GM12874 (cell line): ENCODE data around the gene KLHDC7B.

Experiments used
- TF ChIP-seq, protein P1 (sequence below): IDR thresholded peaks from 2 replicates; pipeline ENCODE4 v1.5.1; 2011; ENCODE audit warnings: low read depth, mild to moderate bottlenecking, control low read depth, low read length, moderate library complexity; ENCODE audit not compliant: insufficient read depth

KLHDC7B gene

DNA sequence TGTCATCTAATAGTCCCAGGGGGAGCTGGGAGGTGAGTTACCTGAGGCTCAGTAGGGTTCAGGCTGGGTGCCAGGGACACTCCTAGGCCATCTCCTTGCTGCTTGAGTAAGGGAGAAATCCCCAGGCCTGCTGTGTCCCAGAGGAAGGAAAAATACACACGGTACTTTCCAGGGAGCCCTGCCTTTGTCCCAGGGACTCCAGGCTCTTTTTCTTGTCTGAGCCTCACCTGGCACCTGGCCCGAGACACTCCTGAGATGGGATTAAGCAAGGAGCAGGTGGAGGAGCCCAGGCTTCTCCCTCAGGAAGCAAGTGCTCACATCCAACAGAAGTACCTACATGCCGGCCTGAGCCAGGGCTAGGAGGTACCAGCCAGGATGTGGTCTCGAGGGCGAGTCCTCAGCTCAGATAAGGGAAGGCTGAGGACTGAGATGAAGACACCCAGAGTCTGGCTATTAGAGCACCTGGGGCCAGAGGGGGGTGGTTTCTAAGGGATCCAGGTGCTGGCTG, 899 bp upstream of the KLHDC7B start:
- TF ChIP-seq, protein P1, sequence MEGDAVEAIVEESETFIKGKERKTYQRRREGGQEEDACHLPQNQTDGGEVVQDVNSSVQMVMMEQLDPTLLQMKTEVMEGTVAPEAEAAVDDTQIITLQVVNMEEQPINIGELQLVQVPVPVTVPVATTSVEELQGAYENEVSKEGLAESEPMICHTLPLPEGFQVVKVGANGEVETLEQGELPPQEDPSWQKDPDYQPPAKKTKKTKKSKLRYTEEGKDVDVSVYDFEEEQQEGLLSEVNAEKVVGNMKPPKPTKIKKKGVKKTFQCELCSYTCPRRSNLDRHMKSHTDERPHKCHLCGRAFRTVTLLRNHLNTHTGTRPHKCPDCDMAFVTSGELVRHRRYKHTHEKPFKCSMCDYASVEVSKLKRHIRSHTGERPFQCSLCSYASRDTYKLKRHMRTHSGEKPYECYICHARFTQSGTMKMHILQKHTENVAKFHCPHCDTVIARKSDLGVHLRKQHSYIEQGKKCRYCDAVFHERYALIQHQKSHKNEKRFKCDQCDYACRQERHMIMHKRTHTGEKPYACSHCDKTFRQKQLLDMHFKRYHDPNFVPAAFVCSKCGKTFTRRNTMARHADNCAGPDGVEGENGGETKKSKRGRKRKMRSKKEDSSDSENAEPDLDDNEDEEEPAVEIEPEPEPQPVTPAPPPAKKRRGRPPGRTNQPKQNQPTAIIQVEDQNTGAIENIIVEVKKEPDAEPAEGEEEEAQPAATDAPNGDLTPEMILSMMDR = no peak

DNA sequence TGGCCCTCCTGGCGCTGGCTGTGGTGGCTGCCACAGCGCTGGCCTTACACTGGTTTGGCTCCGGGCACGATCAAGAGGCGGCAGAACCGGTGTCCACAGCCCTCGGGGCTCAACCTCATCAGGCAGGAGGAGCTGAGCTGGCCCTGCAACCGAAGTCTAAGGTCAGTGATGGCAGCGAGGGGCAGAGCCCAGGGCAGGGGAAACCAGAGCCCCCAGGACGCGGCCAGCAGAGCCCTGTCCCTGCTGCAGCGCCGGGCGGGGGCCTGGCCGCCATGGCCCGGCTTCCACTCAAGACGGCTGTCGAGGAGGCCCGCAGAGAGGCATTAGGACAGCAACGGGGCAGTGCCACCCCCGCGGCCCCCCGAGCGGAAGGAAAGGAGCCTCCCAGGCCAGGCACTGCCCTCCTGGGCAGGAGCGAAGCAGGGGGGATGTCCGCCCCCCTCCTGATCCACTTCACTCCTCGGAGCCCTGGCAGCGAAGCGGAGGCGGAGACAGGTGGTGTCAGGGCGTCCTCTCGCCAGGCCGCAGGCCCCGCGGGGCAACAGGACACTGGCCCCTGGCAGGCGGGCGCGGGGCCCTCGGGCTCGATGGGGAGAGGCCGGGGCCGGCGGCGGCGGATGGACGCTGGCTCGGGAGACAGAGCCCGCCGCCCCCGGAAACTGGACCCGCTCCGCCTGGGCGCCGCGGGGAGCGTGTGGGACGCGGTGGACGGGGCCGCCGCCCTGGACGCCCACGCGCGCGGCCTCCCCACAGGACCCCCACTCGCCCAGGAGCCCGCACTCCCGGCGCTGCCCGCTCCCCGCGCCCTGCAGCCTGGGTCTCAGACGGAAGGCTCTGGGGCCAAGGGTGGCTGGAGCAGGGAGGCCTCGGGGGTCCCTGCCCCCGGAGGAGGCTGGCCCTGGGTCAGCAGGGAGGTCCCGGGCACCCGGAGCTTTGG, 895 bp downstream of the KLHDC7B start:
- TF ChIP-seq, protein P1 = no peak

DNA sequence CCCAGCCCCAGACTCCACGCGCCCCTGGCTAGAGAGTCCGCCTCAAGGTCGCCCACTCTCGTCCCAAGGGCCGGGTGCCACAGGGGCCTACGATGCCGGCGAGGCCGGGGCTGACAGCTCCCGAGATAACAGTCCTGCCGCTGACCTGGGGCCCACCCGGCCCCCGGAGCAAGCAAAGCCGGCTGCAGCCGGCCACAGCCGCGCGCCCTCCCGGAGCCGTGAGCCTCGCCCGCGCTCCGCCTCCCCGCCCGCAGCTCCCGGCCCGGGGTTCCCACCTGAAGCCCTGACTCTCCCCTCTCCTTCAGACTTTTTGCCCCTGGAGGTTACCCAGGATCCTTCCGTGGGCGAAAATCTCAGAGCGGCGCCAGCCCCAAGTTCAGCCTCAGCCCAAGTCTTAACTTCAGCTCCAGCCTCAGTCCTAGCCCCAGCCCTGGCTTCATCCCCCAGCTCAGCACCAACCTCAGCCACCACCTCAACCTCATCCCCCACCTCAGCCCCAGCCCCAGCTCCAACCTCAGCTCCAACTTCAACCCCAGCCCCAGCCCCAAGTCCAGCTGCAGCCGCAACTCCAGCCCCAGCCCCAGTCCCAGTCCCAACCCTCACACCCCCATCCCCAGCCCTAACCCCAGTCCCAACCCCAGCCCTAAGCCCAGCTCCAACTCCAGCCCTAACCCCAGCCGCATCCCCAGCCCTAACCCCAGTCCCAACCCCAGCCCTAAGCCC, 1.7 kb downstream of the KLHDC7B start:
- TF ChIP-seq, protein P1 = no peak

DNA sequence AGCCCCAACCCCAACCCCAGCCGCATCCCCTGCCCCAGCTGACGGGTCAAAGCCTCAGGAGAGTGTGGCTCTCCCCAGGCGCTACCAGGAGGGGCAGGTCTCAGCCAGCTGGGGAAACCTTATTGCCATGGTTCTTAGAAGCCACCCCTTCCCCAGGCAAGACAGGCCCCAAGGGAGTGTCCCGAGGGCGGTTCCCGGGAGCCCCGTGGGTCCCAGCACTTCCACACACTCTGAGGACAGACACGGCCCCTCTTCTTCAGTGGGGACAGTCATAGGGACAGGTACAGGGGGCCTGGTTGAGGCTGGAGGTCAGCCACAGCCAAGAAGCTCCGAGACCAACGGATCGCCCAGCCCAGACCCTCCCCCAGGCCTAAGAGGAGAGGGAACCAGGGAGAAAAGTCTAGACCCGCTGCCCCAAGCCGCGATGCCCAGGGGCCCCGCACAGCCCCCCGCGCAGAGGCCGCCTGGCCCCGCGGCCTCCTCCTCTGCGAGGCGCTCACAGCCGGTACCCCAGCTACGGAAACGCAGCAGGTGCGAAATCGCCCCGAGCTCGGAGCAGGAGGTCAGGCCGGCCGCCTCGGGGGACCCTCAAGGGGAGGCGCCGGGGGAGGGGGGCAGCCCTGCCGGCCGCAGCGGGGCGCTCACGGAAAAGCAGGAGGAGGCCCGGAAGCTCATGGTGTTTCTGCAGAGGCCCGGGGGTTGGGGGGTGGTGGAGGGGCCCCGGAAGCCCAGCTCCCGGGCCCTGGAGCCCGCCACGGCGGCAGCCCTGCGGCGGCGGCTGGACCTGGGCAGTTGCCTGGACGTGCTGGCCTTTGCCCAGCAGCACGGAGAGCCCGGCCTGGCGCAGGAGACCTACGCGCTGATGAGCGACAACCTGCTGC, 2.6 kb downstream of the KLHDC7B start:
- TF ChIP-seq, protein P1 = peak; percentile 28; the same call in 1 of the 2 replicates

DNA sequence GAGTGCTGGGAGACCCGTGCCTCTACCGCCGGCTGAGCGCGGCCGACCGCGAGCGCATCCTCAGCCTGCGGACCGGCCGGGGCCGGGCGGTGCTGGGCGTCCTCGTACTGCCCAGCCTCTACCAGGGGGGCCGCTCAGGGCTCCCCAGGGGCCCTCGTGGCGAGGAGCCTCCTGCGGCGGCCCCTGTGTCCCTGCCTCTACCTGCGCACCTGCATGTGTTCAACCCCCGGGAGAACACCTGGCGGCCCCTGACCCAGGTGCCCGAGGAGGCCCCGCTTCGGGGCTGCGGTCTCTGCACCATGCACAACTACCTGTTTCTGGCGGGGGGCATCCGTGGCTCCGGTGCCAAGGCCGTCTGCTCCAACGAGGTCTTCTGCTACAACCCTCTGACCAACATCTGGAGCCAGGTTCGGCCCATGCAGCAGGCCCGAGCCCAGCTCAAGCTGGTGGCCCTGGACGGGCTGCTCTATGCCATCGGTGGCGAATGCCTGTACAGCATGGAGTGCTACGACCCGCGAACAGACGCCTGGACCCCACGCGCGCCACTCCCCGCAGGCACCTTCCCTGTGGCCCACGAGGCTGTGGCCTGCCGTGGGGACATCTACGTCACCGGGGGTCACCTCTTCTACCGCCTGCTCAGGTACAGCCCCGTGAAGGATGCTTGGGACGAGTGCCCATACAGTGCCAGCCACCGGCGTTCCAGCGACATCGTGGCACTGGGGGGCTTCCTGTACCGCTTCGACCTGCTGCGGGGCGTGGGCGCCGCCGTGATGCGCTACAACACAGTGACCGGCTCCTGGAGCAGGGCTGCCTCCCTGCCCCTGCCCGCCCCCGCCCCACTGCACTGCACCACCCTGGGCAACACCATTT, 3.5 kb downstream of the KLHDC7B start:
- TF ChIP-seq, protein P1 = no peak

DNA sequence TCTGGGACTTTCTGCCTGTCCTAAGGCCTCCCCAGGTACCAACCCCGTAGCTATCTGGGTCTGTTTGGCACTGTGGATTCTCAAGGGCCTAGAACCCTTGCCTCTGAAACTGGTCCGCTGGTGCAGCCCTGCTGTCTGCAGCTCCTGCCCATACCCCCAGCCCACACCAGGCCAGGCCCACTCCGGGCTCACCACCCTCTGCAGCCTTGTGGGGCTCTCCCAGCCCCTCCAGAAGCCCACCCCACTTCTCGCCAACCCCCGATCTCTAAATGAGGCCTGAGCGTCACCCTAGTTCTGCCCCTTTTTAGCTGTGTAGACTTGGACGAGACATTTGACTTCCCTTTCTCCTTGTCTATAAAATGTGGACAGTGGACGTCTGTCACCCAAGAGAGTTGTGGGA, 4.7 kb downstream of the KLHDC7B start:
- TF ChIP-seq, protein P1 = no peak
